COLO668 (cell line): ENCODE results near the gene ALPK1.
"Not testable (repeated sequence)": the region's sequence is repeated elsewhere in the genome, so short reads cannot be mapped to it uniquely, and the experiment has no call there.

Experiments
- DNase-seq: peaks from one replicate; lab custom pipeline; 2025; ENCODE audit not compliant: unreplicated experiment; lab: John Stamatoyannopoulos, UW

Gene ALPK1

DNA sequence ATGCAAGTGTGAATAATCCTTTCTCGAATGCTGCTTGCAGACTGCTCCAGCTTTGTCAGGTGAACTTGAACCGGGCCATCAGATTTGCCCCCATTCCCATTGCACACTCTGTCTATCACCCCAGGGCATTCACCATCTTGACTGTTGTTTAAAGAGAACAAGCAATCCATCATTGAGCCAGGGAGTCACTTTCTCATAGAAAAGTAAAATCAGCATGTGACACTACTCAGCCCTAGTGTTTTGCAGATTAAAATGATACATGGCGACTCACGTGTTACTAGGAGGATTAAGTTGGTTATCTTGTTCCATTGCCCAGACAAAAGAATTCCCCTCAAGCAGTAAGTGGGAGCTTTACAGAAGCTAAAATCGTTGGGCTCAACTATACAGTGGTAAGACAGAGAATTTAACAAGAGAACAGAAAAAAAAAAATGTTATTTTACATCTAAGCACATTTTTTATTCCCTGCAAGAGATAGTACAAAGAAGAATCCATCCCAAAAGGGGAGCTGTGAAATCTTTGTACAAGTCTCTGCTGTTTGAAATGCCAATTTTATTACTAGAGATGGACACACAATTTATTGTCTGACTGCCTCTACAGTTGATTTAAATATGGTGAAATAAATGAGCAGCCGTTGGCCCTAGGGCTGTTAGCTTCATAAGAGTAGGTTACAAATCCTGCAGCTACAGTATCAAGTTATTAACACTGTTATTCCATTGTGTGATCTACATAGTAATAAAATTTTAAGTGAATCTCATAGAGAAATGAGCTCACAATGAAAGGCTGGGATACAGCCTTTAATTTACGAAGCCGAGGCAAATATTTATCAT, 151.3 kb downstream of the ALPK1 start:
- DNase-seq = no peak

DNA sequence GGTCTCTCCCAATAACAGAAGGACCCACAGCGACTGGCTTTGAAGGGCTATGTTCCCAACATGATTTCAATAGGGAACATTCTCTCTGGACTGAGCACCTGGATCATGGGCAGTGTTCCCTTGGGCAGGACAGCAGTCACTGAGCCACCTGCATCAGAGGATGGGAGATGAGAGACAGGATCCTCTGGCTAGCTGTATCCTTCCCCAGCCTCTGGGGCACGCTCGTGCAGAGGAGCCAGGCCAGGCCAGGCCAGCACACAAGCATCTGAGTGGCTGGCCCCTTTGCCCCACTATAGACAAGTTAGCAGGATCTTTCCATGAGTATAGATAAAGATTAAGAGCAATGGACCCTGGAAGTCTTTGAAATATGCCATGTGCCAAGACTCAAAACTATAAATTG, 152.5 kb downstream of the ALPK1 start:
- no peak for DNase-seq

DNA sequence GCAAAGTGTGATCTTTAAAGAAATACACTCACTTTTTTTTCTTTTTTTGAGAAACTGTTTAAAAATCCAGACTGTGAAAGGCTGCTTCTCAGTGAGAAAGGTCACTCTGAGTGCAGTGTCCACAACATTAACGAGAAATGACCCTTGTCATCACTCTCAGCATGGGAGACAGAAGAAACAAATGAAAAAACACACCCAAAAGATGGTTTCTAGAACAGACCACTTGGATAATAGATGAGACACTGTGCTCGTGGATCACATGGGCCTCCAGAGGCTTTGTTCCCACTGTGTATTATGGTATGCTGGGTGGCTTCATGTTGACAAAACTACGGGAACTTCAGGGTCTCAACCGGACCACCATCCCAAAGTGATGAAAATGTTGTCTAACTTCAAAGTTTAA, 153.9 kb downstream of the ALPK1 start:
- no peak for DNase-seq

DNA sequence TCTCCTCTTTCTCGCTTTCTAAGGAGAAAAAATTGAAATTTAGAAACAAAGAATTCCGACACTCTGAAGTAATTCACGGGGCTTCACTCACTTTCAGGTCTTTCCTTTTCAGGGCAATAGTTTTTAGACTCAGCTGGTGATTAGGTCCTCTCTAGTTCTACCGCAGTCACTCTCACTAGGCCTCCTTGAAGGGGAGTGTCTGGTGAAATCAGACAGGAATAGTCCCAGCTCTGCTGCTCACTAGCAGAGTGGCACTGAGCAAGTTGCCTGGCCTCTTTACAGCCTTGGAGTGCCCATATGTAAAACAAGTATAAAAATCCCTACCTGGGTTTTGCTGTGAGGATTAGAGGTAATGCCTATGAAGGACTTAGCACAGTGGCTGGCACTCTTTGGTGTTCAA, 154.7 kb downstream of the ALPK1 start:
- no peak for DNase-seq

DNA sequence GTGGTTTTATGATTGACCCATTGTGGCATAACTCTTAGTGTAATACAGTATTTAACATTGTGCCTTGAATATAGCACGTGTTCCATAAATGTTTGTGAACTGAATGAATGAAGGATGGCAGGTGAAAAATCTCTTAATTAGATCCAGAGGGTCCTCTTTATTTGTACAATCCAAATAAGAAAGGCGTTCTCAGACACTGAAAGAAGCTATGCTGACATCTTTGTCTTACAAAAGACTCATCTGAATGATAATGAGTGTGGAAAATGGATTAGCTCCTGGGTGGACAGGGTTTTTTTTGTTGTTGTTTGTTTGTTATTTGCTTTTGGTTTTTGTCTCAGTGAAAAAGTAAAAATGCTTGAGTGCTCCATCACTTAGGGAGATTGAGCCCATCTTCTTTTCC, 156.2 kb downstream of the ALPK1 start:
- no peak for DNase-seq

DNA sequence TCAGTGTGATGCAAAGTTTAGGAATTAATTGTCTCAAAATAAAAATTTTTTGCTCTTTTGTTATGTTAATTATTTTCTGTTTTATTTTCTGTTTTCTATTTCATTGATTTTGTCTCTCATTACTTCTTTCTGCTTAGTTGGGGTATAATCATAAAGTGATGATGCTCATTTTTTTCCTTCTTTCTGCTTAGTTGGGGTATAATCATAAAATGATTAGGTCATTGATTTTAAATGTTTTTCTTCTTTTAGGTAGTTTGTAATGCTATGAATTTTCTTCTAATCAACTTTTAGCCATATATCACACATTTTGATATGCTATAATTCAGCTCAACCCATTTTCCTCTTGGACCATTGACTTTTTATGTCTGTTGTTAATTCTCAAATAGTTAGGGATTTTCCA, 175.1 kb downstream of the ALPK1 start:
- DNase-seq = no peak

DNA sequence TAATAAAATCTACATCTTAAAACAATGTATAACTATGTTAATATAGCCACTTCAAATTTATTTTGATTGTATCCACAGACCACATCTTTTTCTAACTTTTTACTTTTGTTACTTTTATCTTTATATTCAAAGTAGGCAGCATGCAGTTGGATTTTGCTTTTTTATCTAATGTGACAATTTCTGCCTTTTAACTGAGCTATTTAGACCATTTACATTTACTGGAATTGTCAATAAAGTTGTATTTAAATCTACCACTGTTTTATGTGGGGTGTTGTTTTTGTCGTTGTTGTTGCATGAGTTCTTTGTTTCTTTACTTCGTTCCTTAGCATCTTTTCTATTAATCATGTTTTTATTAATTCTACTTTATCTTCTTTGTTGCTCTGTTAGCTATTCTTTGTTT, 176.8 kb downstream of the ALPK1 start:
- DNase-seq = no peak

DNA sequence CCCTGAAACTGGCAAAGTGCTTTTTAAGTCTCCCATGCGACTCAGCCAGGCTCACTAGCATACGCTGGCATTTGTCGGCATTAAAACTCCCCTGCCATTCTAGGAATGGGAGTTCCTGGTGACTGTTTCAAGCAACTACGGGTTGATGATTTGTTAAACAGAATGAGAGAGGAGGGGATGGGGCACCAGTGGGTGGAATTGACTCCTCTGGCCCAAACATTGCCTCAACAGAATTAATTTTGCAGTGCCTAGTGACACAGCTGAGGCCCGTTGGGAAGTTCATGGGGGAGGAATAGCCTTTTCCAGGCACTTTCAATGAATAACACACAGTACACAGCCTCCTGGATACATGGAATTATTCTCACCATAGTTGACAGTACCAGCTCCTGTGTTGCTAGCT, 188.8 kb downstream of the ALPK1 start:
- DNase-seq = no peak

DNA sequence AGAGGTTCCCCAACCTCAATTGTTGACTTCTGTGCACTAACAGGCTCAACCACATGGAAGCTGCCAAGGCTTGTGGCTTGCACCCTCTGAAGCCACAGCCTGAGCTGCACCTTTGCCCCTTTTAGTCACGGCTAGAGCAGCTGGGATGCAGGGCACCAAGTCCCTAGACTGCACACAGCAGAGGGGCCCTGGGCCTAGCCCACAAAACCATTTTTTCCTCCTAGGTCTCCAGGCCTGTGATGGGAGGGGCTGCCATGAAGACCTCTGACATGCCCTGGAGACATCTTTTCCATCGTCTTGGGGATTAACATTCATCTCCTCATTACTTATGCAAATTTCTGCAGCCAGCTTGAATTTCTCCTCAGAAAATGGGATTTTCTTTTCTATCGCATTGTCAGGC, 193.6 kb downstream of the ALPK1 start:
- not testable (repeated sequence) for DNase-seq
